ENCODE measurements around the gene RBMS1. TPM values are rescaled to one million over a fixed set of nuclear protein-coding genes. Genes with fewer than 3 reads are reported as not detected.

Gene RBMS1
- total RNA-seq, 1 experiment from 2014 or later, result 38.8 TPM

- CTCF ChIA-PET, result no interaction called here
Observed at GRCh38 chr2:160275656-160276055, 218.0 kb downstream of the RBMS1 start.

GRCh38 chr2:160271171-160272086 lies 222.2 kb downstream of the RBMS1 start:
- Histone ChIP-seq H2AFZ (ENCODE audit: low read length) (no peak overlapping the region), H3K9ac (ENCODE audit: low read length) (no peak overlapping the region), H3K27ac (ENCODE audit: low read length) (no peak overlapping the region), H3K36me3 (ENCODE audit: low read depth, low read length) (peaks cover 29% of the 10 kb centered on the region), H3K79me2 (ENCODE audit: low read length) (no peaks in the 10 kb centered on the region), H3K27me3 (ENCODE audit: low read length) (no peaks in the 10 kb centered on the region), H3F3A (ENCODE audit: low read length, unreplicated experiment) (no peaks in the 10 kb centered on the region), H3K9me2 (replicated peaks; ENCODE audit: low read length) (no peaks in the 10 kb centered on the region), H3K4me2 (ENCODE audit: low read length) (no peak overlapping the region), H3K4me1 (ENCODE audit: insufficient read depth, low read length) (no peaks in the 10 kb centered on the region), H3K9me3 (ENCODE audit: low read length) (no peaks in the 10 kb centered on the region), H4K20me1 (ENCODE audit: low read length) (no peaks in the 10 kb centered on the region), H3K4me3 (ENCODE audit: low read length) (no peak overlapping the region)
- no TSS peak for BruUV-seq (replicated peaks)
- intact Hi-C loops (cut with micrococcal nuclease), result no loop called here
- ATAC-seq (no peak), DNase-seq (no peak)
- no peak for TF ChIP-seq EZH2phosphoT487 (IDR thresholded peaks at IDR 0.05; ENCODE audit: borderline replicate concordance, low read length)
- no peak for TF ChIP-seq CTCF (conservative IDR thresholded peaks at IDR 0.05; ENCODE audit: low read depth, low read length)
- no peak for TF ChIP-seq EZH2 (IDR thresholded peaks at IDR 0.05; ENCODE audit: low read length, unreplicated experiment)
- POLR2A ChIA-PET (ENCODE audit: unreplicated experiment), result interaction anchor here (0.6 kb wide), 1 partner anchor 1802 kb away, joined by 3 read pairs; no protein-coding TSS in a partner anchor
- CTCF ChIA-PET, result no interaction called here

More at GRCh38 chr2:160275656-160276055, 218.0 kb downstream of the RBMS1 start:
- POLR2A ChIA-PET (ENCODE audit: unreplicated experiment), result no interaction called here
- no peak for TF ChIP-seq EZH2phosphoT487 (IDR thresholded peaks at IDR 0.05; ENCODE audit: borderline replicate concordance, low read length)
- no peak for TF ChIP-seq CTCF (conservative IDR thresholded peaks at IDR 0.05; ENCODE audit: low read depth, low read length)
- TF ChIP-seq EZH2 (IDR thresholded peaks at IDR 0.05; ENCODE audit: low read length, unreplicated experiment), result no peak
- Histone ChIP-seq H3F3A (ENCODE audit: low read length, unreplicated experiment) (no peaks in the 10 kb centered on the region), H3K27me3 (ENCODE audit: low read length) (no peaks in the 10 kb centered on the region), H2AFZ (ENCODE audit: low read length) (no peak overlapping the region), H3K36me3 (ENCODE audit: low read depth, low read length) (peaks cover 59% of the 10 kb centered on the region), H3K9me2 (replicated peaks; ENCODE audit: low read length) (no peaks in the 10 kb centered on the region), H3K4me2 (ENCODE audit: low read length) (no peak overlapping the region), H3K27ac (ENCODE audit: low read length) (no peak overlapping the region), H3K9me3 (ENCODE audit: low read length) (no peaks in the 10 kb centered on the region), H4K20me1 (ENCODE audit: low read length) (no peaks in the 10 kb centered on the region), H3K4me3 (ENCODE audit: low read length) (no peak overlapping the region), H3K9ac (ENCODE audit: low read length) (no peak overlapping the region), H3K4me1 (ENCODE audit: insufficient read depth, low read length) (peaks cover 14% of the 10 kb centered on the region), H3K79me2 (ENCODE audit: low read length) (no peaks in the 10 kb centered on the region)
- intact Hi-C loops (cut with micrococcal nuclease), result no loop called here
- ATAC-seq, result no peak
- DNase-seq, result no peak
- no TSS peak for BruUV-seq (replicated peaks)

- ATAC-seq, result no peak
- CTCF ChIA-PET, result no interaction called here
- BruUV-seq (replicated peaks), result no TSS peak
- no peak for DNase-seq
- H3K4me1 ChIP-seq (ENCODE audit: insufficient read depth, low read length), result no peaks in the 10 kb centered on the region
- POLR2A ChIA-PET (ENCODE audit: unreplicated experiment), result no interaction called here
- no peaks in the 10 kb centered on the region for H3F3A ChIP-seq (ENCODE audit: low read length, unreplicated experiment)
- no peak overlapping the region for H3K9ac ChIP-seq (ENCODE audit: low read length)
- no peak overlapping the region for H3K27ac ChIP-seq (ENCODE audit: low read length)
- no peaks in the 10 kb centered on the region for H3K9me2 ChIP-seq (replicated peaks; ENCODE audit: low read length)
- no peaks in the 10 kb centered on the region for H3K9me3 ChIP-seq (ENCODE audit: low read length)
- intact Hi-C loops (cut with micrococcal nuclease), result no loop called here
- peaks cover 24% of the 10 kb centered on the region for H3K36me3 ChIP-seq (ENCODE audit: low read depth, low read length)
- no peaks in the 10 kb centered on the region for H4K20me1 ChIP-seq (ENCODE audit: low read length)
- H3K27me3 ChIP-seq (ENCODE audit: low read length), result no peaks in the 10 kb centered on the region
- no peak overlapping the region for H3K4me2 ChIP-seq (ENCODE audit: low read length)
- no peak overlapping the region for H3K4me3 ChIP-seq (ENCODE audit: low read length)
- H3K79me2 ChIP-seq (ENCODE audit: low read length), result no peaks in the 10 kb centered on the region
- H2AFZ ChIP-seq (ENCODE audit: low read length), result no peak overlapping the region
- TF ChIP-seq CTCF (conservative IDR thresholded peaks at IDR 0.05; ENCODE audit: low read depth, low read length) (no peak), EZH2 (IDR thresholded peaks at IDR 0.05; ENCODE audit: low read length, unreplicated experiment) (no peak), EZH2phosphoT487 (IDR thresholded peaks at IDR 0.05; ENCODE audit: borderline replicate concordance, low read length) (no peak)
Observed at GRCh38 chr2:160270571-160271113, 223.0 kb downstream of the RBMS1 start.
